ENCODE results near the gene STARD9. TPM values are rescaled to one million over a fixed set of nuclear protein-coding genes. Genes with fewer than 3 reads are reported as not detected.

The STARD9 gene
- total RNA-seq, 1 experiment from 2014 or later = 5.0 TPM

- no peak overlapping the region for H3K27ac ChIP-seq (ENCODE audit: low read depth, low read length)
- H3K4me2 ChIP-seq (ENCODE audit: low read length) = no peak overlapping the region
- H4K20me1 ChIP-seq (ENCODE audit: insufficient read depth) = no peaks in the 10 kb centered on the region
- ATAC-seq (no peak), DNase-seq (ENCODE audit: low read depth, low spot score) (no peak)
- POLR2A ChIA-PET = no interaction called here
- no peaks in the 10 kb centered on the region for H3K79me2 ChIP-seq (ENCODE audit: insufficient read depth, low read length)
- H3K9me3 ChIP-seq (ENCODE audit: control insufficient read depth in 1 of 2, insufficient read depth in 1 of 2, low read depth in 1 of 2, low read length in 2 of 2) = 0 out of 4 replicates have a peak, but pooled peaks cover 0 to under 1% of the 10 kb centered on the region in 2 experiments
- RAD21 ChIA-PET (ENCODE audit: low non-redundant PET in 1 of 2, low total read pairs in 2 of 2, uncharacterized antibody in 2 of 2, unreplicated experiment in 2 of 2) = no interaction called here
- H3K9ac ChIP-seq (ENCODE audit: low read length) = no peak overlapping the region
- H3K4me3 ChIP-seq (replicated peaks in 1 of 2; ENCODE audit: low read depth in 1 of 2, low read length in 2 of 2) = no peak overlapping the region
- TF ChIP-seq SRF (IDR thresholded peaks at IDR 0.05; ENCODE audit: low read depth) = no peak
- no peak for TF ChIP-seq CTCF (IDR thresholded peaks at IDR 0.05 in 2 of 3, conservative IDR thresholded peaks at IDR 0.05 in 1 of 3; ENCODE audit: borderline replicate concordance in 1 of 3, insufficient read depth in 1 of 3, low read depth in 2 of 3, low read length in 2 of 3)
- TF ChIP-seq FOSL1 (IDR thresholded peaks at IDR 0.05; ENCODE audit: low read depth) = no peak
- no peak for TF ChIP-seq ELF1 (IDR thresholded peaks at IDR 0.05; ENCODE audit: borderline replicate concordance, low read depth)
- TF ChIP-seq EZH2phosphoT487 (IDR thresholded peaks at IDR 0.05; ENCODE audit: borderline replicate concordance) = no peak
- no peak for TF ChIP-seq SP1 (IDR thresholded peaks at IDR 0.05; ENCODE audit: low read depth)
- H3K9me2 ChIP-seq (ENCODE audit: insufficient read depth) = no peaks in the 10 kb centered on the region
- CTCF ChIA-PET = no interaction called here
- BruUV-seq (replicated peaks) = no TSS peak
- H2AFZ ChIP-seq (ENCODE audit: low read depth, low read length, poor library complexity, severe bottlenecking) = no peak overlapping the region
- no peaks in the 10 kb centered on the region for H3K27me3 ChIP-seq (ENCODE audit: insufficient read depth, low read length)
- intact Hi-C loops (cut with micrococcal nuclease) = no loop called here
- H3K4me1 ChIP-seq (ENCODE audit: control insufficient read depth in 1 of 2, insufficient read depth in 2 of 2, low read length in 2 of 2) = no peaks in the 10 kb centered on the region
- H3K36me3 ChIP-seq (ENCODE audit: control insufficient read depth in 1 of 2, insufficient read depth in 2 of 2, low read length in 2 of 2) = no peaks in the 10 kb centered on the region; a peak in 1 of 4 replicates
Measured at GRCh38 chr15:42695527-42696071, 120.2 kb downstream of the STARD9 start.

- POLR2A ChIA-PET = no interaction called here
- no peak for ATAC-seq
- BruUV-seq (replicated peaks) = no TSS peak
- H3K9me3 ChIP-seq (ENCODE audit: control insufficient read depth in 1 of 2, insufficient read depth in 1 of 2, low read depth in 1 of 2, low read length in 2 of 2) = 0 out of 4 replicates have a peak, but pooled peaks cover 0 to 4% of the 10 kb centered on the region in 2 experiments
- CTCF ChIA-PET = no interaction called here
- no peak for DNase-seq (ENCODE audit: low read depth, low spot score)
- H3K4me1 ChIP-seq (ENCODE audit: control insufficient read depth in 1 of 2, insufficient read depth in 2 of 2, low read length in 2 of 2) = no peaks in the 10 kb centered on the region
- no peak overlapping the region for H3K27ac ChIP-seq (ENCODE audit: low read depth, low read length)
- no peak overlapping the region for H2AFZ ChIP-seq (ENCODE audit: low read depth, low read length, poor library complexity, severe bottlenecking)
- H3K4me3 ChIP-seq (replicated peaks in 1 of 2; ENCODE audit: low read depth in 1 of 2, low read length in 2 of 2) = no peak overlapping the region
- H4K20me1 ChIP-seq (ENCODE audit: insufficient read depth) = no peaks in the 10 kb centered on the region
- no peaks in the 10 kb centered on the region for H3K9me2 ChIP-seq (ENCODE audit: insufficient read depth)
- intact Hi-C loops (cut with micrococcal nuclease) = no loop called here
- TF ChIP-seq, protein P1, sequence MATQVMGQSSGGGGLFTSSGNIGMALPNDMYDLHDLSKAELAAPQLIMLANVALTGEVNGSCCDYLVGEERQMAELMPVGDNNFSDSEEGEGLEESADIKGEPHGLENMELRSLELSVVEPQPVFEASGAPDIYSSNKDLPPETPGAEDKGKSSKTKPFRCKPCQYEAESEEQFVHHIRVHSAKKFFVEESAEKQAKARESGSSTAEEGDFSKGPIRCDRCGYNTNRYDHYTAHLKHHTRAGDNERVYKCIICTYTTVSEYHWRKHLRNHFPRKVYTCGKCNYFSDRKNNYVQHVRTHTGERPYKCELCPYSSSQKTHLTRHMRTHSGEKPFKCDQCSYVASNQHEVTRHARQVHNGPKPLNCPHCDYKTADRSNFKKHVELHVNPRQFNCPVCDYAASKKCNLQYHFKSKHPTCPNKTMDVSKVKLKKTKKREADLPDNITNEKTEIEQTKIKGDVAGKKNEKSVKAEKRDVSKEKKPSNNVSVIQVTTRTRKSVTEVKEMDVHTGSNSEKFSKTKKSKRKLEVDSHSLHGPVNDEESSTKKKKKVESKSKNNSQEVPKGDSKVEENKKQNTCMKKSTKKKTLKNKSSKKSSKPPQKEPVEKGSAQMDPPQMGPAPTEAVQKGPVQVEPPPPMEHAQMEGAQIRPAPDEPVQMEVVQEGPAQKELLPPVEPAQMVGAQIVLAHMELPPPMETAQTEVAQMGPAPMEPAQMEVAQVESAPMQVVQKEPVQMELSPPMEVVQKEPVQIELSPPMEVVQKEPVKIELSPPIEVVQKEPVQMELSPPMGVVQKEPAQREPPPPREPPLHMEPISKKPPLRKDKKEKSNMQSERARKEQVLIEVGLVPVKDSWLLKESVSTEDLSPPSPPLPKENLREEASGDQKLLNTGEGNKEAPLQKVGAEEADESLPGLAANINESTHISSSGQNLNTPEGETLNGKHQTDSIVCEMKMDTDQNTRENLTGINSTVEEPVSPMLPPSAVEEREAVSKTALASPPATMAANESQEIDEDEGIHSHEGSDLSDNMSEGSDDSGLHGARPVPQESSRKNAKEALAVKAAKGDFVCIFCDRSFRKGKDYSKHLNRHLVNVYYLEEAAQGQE (IDR thresholded peaks at IDR 0.05; ENCODE audit: low read depth) = no peak
- no peak for TF ChIP-seq RAD21 (IDR thresholded peaks at IDR 0.05; ENCODE audit: low read depth)
- no peaks in the 10 kb centered on the region; a peak in 1 of 4 replicates for H3K36me3 ChIP-seq (ENCODE audit: control insufficient read depth in 1 of 2, insufficient read depth in 2 of 2, low read length in 2 of 2)
- no peaks in the 10 kb centered on the region for H3K79me2 ChIP-seq (ENCODE audit: insufficient read depth, low read length)
- H3K4me2 ChIP-seq (ENCODE audit: low read length) = no peak overlapping the region
- H3K27me3 ChIP-seq (ENCODE audit: insufficient read depth, low read length) = no peaks in the 10 kb centered on the region
- no peak overlapping the region for H3K9ac ChIP-seq (ENCODE audit: low read length)
- RAD21 ChIA-PET (ENCODE audit: low non-redundant PET in 1 of 2, low total read pairs in 2 of 2, uncharacterized antibody in 2 of 2, unreplicated experiment in 2 of 2) = no interaction called here
Measured at GRCh38 chr15:42696626-42697025, 121.2 kb downstream of the STARD9 start.
